Epithelial cell of proximal tubule (primary cell): ENCODE data around the gene STOX2. TPM values are rescaled to one million over a fixed set of nuclear protein-coding genes. Genes with fewer than 3 reads are reported as not detected.

Source experiments
- DNase-seq: peaks from one replicate; pipeline ENCODE4 v3.0.0-alpha.2; 2011; ENCODE audit warnings: low read depth
- H3K4me3 ChIP-seq: 2 replicates; pipeline ENCODE4 v1.5.1; 2011; ENCODE audit warnings: low read depth, mild to moderate bottlenecking, low read length
- CTCF ChIP-seq: conservative IDR thresholded peaks from 2 replicates; pipeline ENCODE4 v1.5.1; 2012; ENCODE audit warnings: low read depth, mild to moderate bottlenecking, low read length
- total RNA-seq: library from RNA; depleted of rRNA; stranded (reverse); fragments of >200 nt; gene quantifications from 2 replicates; pipeline ENCODE4 v1.2.3, GENCODE V29; 2015

The STOX2 gene
- total RNA-seq, 1 donor from 2014 or later, result 4.3 TPM

GRCh38 chr4:184016759-184017668 lies 111.9 kb downstream of the STOX2 start:
- H3K4me3 ChIP-seq, result no peak overlapping the region
- no peak for TF ChIP-seq CTCF
- DNase-seq, result no peak

- no peak for DNase-seq
- H3K4me3 ChIP-seq, result no peak overlapping the region
- no peak for TF ChIP-seq CTCF
Observed at GRCh38 chr4:184019076-184019475, 114.0 kb downstream of the STOX2 start.

GRCh38 chr4:184019667-184020623 lies 114.8 kb downstream of the STOX2 start:
- no peak for TF ChIP-seq CTCF
- no peak for DNase-seq
- no peak overlapping the region for H3K4me3 ChIP-seq

GRCh38 chr4:184021389-184021788 lies 116.3 kb downstream of the STOX2 start:
- no peak for TF ChIP-seq CTCF
- DNase-seq, result no peak
- no peak overlapping the region for H3K4me3 ChIP-seq

GRCh38 chr4:184022679-184023383 lies 117.7 kb downstream of the STOX2 start:
- TF ChIP-seq CTCF, result no peak
- no peak overlapping the region for H3K4me3 ChIP-seq
- DNase-seq, result no peak

GRCh38 chr4:184024637-184025036 lies 119.5 kb downstream of the STOX2 start:
- no peak overlapping the region for H3K4me3 ChIP-seq
- TF ChIP-seq CTCF, result no peak
- no peak for DNase-seq
